Activated T-helper 1 cell treated with anti-CD3 and anti-CD28 coated beads, Interleukin-12 subunit alpha, Interleukin-12 subunit beta, Interleukin-2, Interleukin-4 antibody, amounts not matched to agents 30 ng/mL and 10 ng/mL and 1 ng/mL, durations not matched to agents 14 hours and 24 hours and 36 hours (primary cell): Measurements from ENCODE around the gene MFSD11. TPM values are rescaled to one million over a fixed set of nuclear protein-coding genes. Genes with fewer than 3 reads are reported as not detected.
"Not testable (repeated sequence)": the region's sequence is repeated elsewhere in the genome, so short reads cannot be mapped to it uniquely, and the experiment has no call there.

ENCODE experiments used
- DNase-seq: peaks from one replicate; pipeline ENCODE4 v3.0.0; 2021; ENCODE audit warnings: low spot score
- H3K27ac Mint-ChIP-seq: one replicate; pipeline ENCODE4 v1.8.0; 2021; ENCODE audit warnings: mild to moderate bottlenecking, mixed read lengths
- H3K27me3 Mint-ChIP-seq: one replicate; pipeline ENCODE4 v1.8.0; 2022; ENCODE audit warnings: mild to moderate bottlenecking, moderate library complexity, mixed read lengths; ENCODE audit not compliant: insufficient read depth
- H3K36me3 Mint-ChIP-seq: one replicate; pipeline ENCODE4 v1.8.0; 2021; ENCODE audit warnings: low read depth, mixed read lengths
- H3K4me1 Mint-ChIP-seq: one replicate; pipeline ENCODE4 v1.8.0; 2021; ENCODE audit warnings: low read depth, mixed read lengths
- H3K4me3 Mint-ChIP-seq: one replicate; pipeline ENCODE4 v1.8.0; 2021; ENCODE audit warnings: mild to moderate bottlenecking, moderate library complexity, mixed read lengths
- H3K9me3 Mint-ChIP-seq: one replicate; pipeline ENCODE4 v1.8.0; 2021; ENCODE audit warnings: mixed read lengths
- intact Hi-C: fragments of 100-400 bp; cut with micrococcal nuclease; formaldehyde crosslinking; loops from one replicate; pipeline ENCODE4 v1.15.1; 2024
- total RNA-seq: library from RNA; stranded (reverse); gene quantifications from 2 replicates; pipeline ENCODE4 v1.2.3, GENCODE V29; 2022

MFSD11 gene
- total RNA-seq, 1 donor from 2014 or later, result 17.1 TPM

GRCh38 chr17:76725580-76726230, 12.2 kb upstream of the MFSD11 start:
- Mint-ChIP-seq H3K36me3 (peaks cover 38% of the 10 kb centered on the region), H3K4me3 (peak overlapping the region; percentile 95), H3K27me3 (no peaks in the 10 kb centered on the region), H3K27ac (peak overlapping the region; percentile 92), H3K9me3 (no peaks in the 10 kb centered on the region), H3K4me1 (peaks cover 42% of the 10 kb centered on the region)
- intact Hi-C loops, result loop anchor here (1.0 to 5.0 kb wide), 8 partner anchors 10 to 1407 kb away; partner anchors contain the start of genes ACOX1, SEC14L1, SRSF2 and TEN1
- DNase-seq, result peak; percentile 69

GRCh38 chr17:76726231-76726775, 11.6 kb upstream of the MFSD11 start, which contains the start of gene JMJD6:
Gene JMJD6 (minus strand): TSS chr17:76726606. CDS start chr17:76726475, 131 bp downstream.
- Mint-ChIP-seq H3K4me1 (peaks cover 42% of the 10 kb centered on the region), H3K36me3 (peaks cover 35% of the 10 kb centered on the region), H3K27ac (peak within 1 kb of the TSS; percentile 96), H3K4me3 (peak within 1 kb of the TSS; percentile 95), H3K9me3 (no peaks in the 10 kb centered on the region), H3K27me3 (no peaks in the 10 kb centered on the region)
- intact Hi-C loops, result loop anchor here (1.0 to 5.0 kb wide), 8 partner anchors 11 to 1406 kb away; partner anchors contain the start of genes ACOX1, SEC14L1, SRSF2 and TEN1
- DNase-seq, result peak; percentile 95

- H3K27ac Mint-ChIP-seq, result peak within 1 kb of the TSS; percentile 96
- intact Hi-C loops, result loop anchor here (1.0 to 5.0 kb wide), 8 partner anchors 10 to 1405 kb away; partner anchors contain the start of genes ACOX1, SEC14L1, SRSF2 and TEN1
- H3K4me3 Mint-ChIP-seq, result peak within 1 kb of the TSS; percentile 95
- peak; percentile 75 for DNase-seq
- no peaks in the 10 kb centered on the region for H3K9me3 Mint-ChIP-seq
- no peaks in the 10 kb centered on the region for H3K27me3 Mint-ChIP-seq
- peaks cover 35% of the 10 kb centered on the region for H3K36me3 Mint-ChIP-seq
- H3K4me1 Mint-ChIP-seq, result peaks cover 41% of the 10 kb centered on the region
These were observed 10.9 kb upstream of the MFSD11 start, which contains the start of gene METTL23 for GRCh38 chr17:76726776-76727718. Gene METTL23 (plus strand): TSS chr17:76726839. CDS start chr17:76729711, 2,872 bp downstream.

GRCh38 chr17:76727745-76728456, 10.0 kb upstream of the MFSD11 start:
- Mint-ChIP-seq H3K27ac (peak overlapping the region; percentile 96), H3K4me3 (peak overlapping the region; percentile 95), H3K4me1 (peaks cover 39% of the 10 kb centered on the region), H3K9me3 (no peaks in the 10 kb centered on the region), H3K27me3 (no peaks in the 10 kb centered on the region), H3K36me3 (peaks cover 36% of the 10 kb centered on the region)
- DNase-seq, result no peak
- intact Hi-C loops, result loop anchor here (2.0 to 5.0 kb wide), 4 partner anchors 269 to 1404 kb away; partner anchors contain the start of genes SEC14L1 and TMC8

- H3K9me3 Mint-ChIP-seq, H3K27me3 Mint-ChIP-seq, DNase-seq, intact Hi-C loops: not testable (repeated sequence)
- H3K27ac Mint-ChIP-seq, result peak overlapping the region; percentile 23
- peak overlapping the region; percentile 11 for H3K4me3 Mint-ChIP-seq
- peaks cover 50% of the 10 kb centered on the region for H3K4me1 Mint-ChIP-seq
- peaks cover 55% of the 10 kb centered on the region for H3K36me3 Mint-ChIP-seq
These were observed 5.9 kb upstream of the MFSD11 start for GRCh38 chr17:76731800-76732733.

GRCh38 chr17:76732734-76733617, 4.9 kb upstream of the MFSD11 start:
- Mint-ChIP-seq H3K27me3 (no peaks in the 10 kb centered on the region), H3K27ac (peak overlapping the region; percentile 83), H3K36me3 (peaks cover 55% of the 10 kb centered on the region), H3K4me1 (peaks cover 46% of the 10 kb centered on the region), H3K4me3 (peak overlapping the region; percentile 100), H3K9me3 (no peaks in the 10 kb centered on the region)
- no peak for DNase-seq
- intact Hi-C loops, result no loop called here

- no peak for DNase-seq
- Mint-ChIP-seq H3K9me3 (no peaks in the 10 kb centered on the region), H3K27ac (peak overlapping the region; percentile 83), H3K36me3 (peaks cover 55% of the 10 kb centered on the region), H3K27me3 (no peaks in the 10 kb centered on the region), H3K4me1 (peaks cover 51% of the 10 kb centered on the region), H3K4me3 (peak overlapping the region; percentile 100)
- intact Hi-C loops, result no loop called here
These were observed 4.3 kb upstream of the MFSD11 start for GRCh38 chr17:76733618-76733957.

- intact Hi-C loops, result no loop called here
- peaks cover 55% of the 10 kb centered on the region for H3K4me1 Mint-ChIP-seq
- no peaks in the 10 kb centered on the region for H3K9me3 Mint-ChIP-seq
- peaks cover 55% of the 10 kb centered on the region for H3K36me3 Mint-ChIP-seq
- H3K27ac Mint-ChIP-seq, result peak overlapping the region; percentile 83
- H3K4me3 Mint-ChIP-seq, result peak overlapping the region; percentile 100
- no peak for DNase-seq
- H3K27me3 Mint-ChIP-seq, result no peaks in the 10 kb centered on the region
These were observed 3.7 kb upstream of the MFSD11 start for GRCh38 chr17:76734080-76734840.

- intact Hi-C loops, result loop anchor here (5.0 kb wide), 3 partner anchors 283 to 953 kb away; partner anchors contain the start of genes UBALD2, UBE2O and UNK
- H3K27ac Mint-ChIP-seq, result peak overlapping the region; percentile 99
- H3K36me3 Mint-ChIP-seq, result peaks cover 52% of the 10 kb centered on the region
- no peak for DNase-seq
- H3K9me3 Mint-ChIP-seq, result no peaks in the 10 kb centered on the region
- no peaks in the 10 kb centered on the region for H3K27me3 Mint-ChIP-seq
- H3K4me1 Mint-ChIP-seq, result peaks cover 53% of the 10 kb centered on the region
- peak overlapping the region; percentile 100 for H3K4me3 Mint-ChIP-seq
These were observed 2.9 kb upstream of the MFSD11 start for GRCh38 chr17:76735006-76735405.
